Ectodermal cell (in vitro differentiated cells): Measurements from ENCODE around the gene CTSF. TPM values are rescaled to one million over a fixed set of nuclear protein-coding genes. Genes with fewer than 3 reads are reported as not detected.
"Not testable (repeated sequence)": the region's sequence is repeated elsewhere in the genome, so short reads cannot be mapped to it uniquely, and the experiment has no call there.

ENCODE experiments used
- H3K27ac ChIP-seq: 2 replicates; pipeline ENCODE4 v1.7.0; 2013; ENCODE audit warnings: mild to moderate bottlenecking, low read depth, low read length; ENCODE audit not compliant: insufficient read depth, poor library complexity, severe bottlenecking
- H3K27me3 ChIP-seq: 2 replicates; pipeline ENCODE4 v1.7.0; 2013; ENCODE audit warnings: mild to moderate bottlenecking, low read length; ENCODE audit not compliant: insufficient read depth, control insufficient read depth, poor library complexity, severe bottlenecking
- H3K36me3 ChIP-seq: one replicate; pipeline ENCODE4 v1.7.0; 2013; ENCODE audit warnings: low read length; ENCODE audit not compliant: control insufficient read depth, insufficient read depth
- H3K4me1 ChIP-seq: one replicate; pipeline ENCODE4 v1.7.0; 2013; ENCODE audit warnings: low read length; ENCODE audit not compliant: control insufficient read depth, insufficient read depth
- H3K4me3 ChIP-seq: 2 replicates; pipeline ENCODE4 v1.7.0; 2013; ENCODE audit warnings: low read depth, low read length, control low read depth; ENCODE audit not compliant: insufficient read depth
- H3K9me3 ChIP-seq: 2 replicates; pipeline ENCODE4 v1.7.0; 2013; ENCODE audit warnings: mild to moderate bottlenecking, low read length, moderate library complexity; ENCODE audit not compliant: control insufficient read depth
- whole genome bisulfite sequencing, 2 experiments: methylation state at CpG; one replicate each; pipeline ENCODE4 v1.1.7; 2013; ENCODE audit warnings: missing lambda C conversion rate in 2 of 2; 5-methylcytosine and 5-hydroxymethylcytosine counted together
- polyA plus RNA-seq, 4 experiments: library from polyadenylated mRNA; stranded (reverse); fragments of 50-300 nt; gene quantifications; one replicate each; pipeline ENCODE4 v1.2.3, GENCODE V29; 2013

The CTSF gene
- polyA plus RNA-seq (2013, experiment 1 of 4), result 17.2 TPM
- 16.9 TPM for polyA plus RNA-seq (2013, experiment 2 of 4)
- polyA plus RNA-seq (2013, experiment 3 of 4), result 13.9 TPM
- 15.9 TPM for polyA plus RNA-seq (2013, experiment 4 of 4)

DNA sequence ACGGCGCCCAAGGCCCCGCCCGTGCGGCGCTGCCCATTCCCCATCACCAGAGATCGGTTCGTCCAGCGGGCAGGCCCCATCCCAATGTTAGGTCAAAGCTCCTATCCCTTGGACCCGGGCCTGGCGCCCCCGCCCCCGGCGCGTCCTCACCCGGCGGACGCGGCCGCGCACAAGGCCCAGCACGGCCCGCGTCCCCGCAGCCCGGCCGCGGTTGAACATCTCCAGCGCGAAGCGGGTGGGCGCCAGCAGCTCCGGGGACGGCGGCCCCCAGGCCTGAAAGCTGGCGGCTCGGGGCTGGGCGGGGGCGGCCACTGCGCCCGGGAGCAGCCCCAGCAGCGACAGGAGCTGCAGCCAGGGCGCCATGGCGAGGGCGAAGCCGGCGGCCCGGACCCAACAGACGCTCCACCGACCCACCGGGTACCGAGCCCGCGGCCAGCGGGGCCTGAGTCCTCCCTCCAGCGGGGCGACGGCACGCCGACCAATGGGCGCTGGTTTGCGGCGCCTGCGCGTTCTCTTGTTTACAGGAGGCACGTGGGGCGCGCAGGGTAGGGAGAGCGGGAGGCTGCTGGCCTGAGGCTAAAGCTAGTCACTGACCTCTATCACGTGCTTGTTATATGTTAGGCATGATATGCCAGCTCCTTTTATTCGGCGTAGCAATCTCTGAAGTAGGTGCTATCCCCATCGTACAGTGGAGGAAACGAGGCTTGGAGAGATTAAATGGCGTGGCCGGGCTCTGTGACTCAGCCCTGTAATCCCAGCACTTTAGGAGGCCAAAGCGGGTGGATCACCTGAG is at the start of gene CTSF:
Gene CTSF (minus strand): TSS at position 483 of the 793 bp plus-strand sequence. CDS start 120 bp downstream, at position 363.
- H3K27ac ChIP-seq, result no peak within 1 kb of the TSS
- no peaks in the 10 kb centered on the region for H3K9me3 ChIP-seq
- 69 to 75% methylated on average over 77 of the region's 77 CpGs for WGBS, 2 experiments
- no peaks in the 10 kb centered on the region for H3K36me3 ChIP-seq
- H3K4me1 ChIP-seq, result no peaks in the 10 kb centered on the region
- peaks cover 6% of the 10 kb centered on the region for H3K27me3 ChIP-seq
- H3K4me3 ChIP-seq, result peak within 1 kb of the TSS; percentile 25

DNA sequence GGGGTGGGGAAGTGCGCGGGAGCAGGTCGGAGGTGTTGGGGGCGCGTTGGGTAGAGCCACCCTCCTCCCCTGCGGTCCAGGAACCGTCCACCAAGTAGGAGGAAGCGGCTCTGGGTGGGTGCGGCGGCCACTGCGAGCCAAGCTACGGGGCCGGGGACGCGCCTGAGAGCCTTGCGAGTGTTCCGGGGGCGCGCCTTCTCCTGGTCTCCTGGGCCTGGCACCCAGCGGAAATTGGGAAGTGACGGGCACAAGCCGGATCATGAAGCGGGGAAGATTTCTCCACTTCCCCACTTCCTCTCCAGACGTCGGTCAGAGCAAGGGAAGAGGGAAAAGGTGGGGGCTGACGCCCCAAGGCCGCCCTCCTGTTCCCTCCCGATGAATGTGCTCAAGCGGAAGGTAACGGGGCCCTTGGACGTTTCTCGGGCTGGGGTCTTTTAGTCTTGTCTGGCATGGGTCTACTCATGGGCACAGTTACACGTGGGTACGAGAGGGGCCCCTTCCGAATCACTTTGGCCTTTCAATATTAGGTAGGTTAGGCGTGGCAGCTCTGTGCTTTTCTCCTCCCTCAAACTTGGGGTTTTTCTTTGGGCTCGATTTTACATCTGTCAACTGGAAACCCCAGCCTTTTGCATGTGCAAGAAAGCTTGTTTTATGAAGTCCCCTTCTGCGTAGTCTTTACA is 48.9 kb upstream of the CTSF start:
- Histone ChIP-seq H3K36me3 (peaks cover 13% of the 10 kb centered on the region), H3K27ac (peak overlapping the region; percentile 88), H3K9me3 (no peaks in the 10 kb centered on the region), H3K27me3 (no peaks in the 10 kb centered on the region), H3K4me1 (peaks cover 19% of the 10 kb centered on the region), H3K4me3 (peak overlapping the region; percentile 77)
- 1 to 2% methylated on average over 38 of the region's 38 CpGs for WGBS, 2 experiments

- WGBS, 2 experiments, result 0% methylated on average over 90 of the region's 90 CpGs
- Histone ChIP-seq H3K4me1 (peaks cover 19% of the 10 kb centered on the region), H3K9me3 (no peaks in the 10 kb centered on the region), H3K27me3 (no peaks in the 10 kb centered on the region), H3K36me3 (peaks cover 13% of the 10 kb centered on the region), H3K27ac (peak within 1 kb of the TSS; percentile 92), H3K4me3 (peak within 1 kb of the TSS; percentile 77)
Observed at GRCh38 chr11:66616379-66617154, 48.2 kb upstream of the CTSF start, which contains the start of gene RBM14. Gene RBM14 (plus strand): TSS chr11:66616630. CDS start chr11:66616721, 91 bp downstream.

DNA sequence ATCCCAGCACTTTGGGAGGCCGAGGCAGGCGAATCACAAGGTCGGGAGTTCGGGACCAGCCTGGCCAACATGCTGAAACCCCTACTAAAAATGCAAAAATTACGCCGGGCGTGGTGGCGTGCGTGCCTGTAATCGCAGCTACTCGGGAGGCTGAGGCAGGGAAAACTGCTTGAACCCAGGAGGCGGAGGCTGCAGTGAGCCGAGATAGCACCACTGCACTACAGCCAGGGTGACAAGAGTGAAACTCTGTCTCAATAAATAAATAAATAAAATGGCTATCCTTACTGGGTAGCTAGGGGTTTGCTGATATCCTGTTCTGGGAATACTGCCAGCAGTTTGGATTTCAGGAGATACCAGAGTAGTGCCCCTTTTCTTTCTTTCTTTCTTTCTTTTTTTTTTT is 45.7 kb upstream of the CTSF start:
- Histone ChIP-seq H3K4me1 (peaks cover 10% of the 10 kb centered on the region), H3K27me3 (no peaks in the 10 kb centered on the region), H3K27ac (no peak overlapping the region), H3K9me3 (no peaks in the 10 kb centered on the region), H3K4me3 (no peak overlapping the region), H3K36me3 (peaks cover 10% of the 10 kb centered on the region)
- WGBS, 2 experiments, result 91 to 94% methylated on average over 13 of the region's 13 CpGs

DNA sequence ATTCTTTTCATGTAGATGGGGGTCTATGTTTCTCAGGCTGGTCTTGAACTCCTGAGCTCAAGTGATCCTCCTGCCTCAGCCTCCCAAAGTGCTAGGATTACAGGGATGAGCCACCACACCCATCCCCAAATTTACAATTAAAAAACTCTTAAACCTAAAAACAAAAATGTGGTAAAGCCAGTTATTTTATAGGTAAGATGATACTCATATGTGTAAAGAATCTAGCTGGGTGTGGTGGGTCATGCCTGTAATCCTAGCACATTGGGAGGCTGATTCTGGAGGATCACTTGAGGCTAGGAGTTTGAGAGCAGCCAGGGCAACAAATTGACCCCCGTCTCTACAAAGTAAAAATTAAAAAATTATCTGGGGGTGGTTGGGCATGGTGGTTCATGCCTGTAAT is 44.1 kb upstream of the CTSF start:
- Histone ChIP-seq H3K9me3 (no peaks in the 10 kb centered on the region), H3K4me1 (no peaks in the 10 kb centered on the region), H3K36me3 (no peaks in the 10 kb centered on the region), H3K27ac (no peak overlapping the region), H3K4me3 (no peak overlapping the region), H3K27me3 (no peaks in the 10 kb centered on the region)
- 75 to 89% methylated on average over 1 of the region's 1 CpG for WGBS, 2 experiments

- no peaks in the 10 kb centered on the region for H3K9me3 ChIP-seq
- H3K4me3 ChIP-seq, result no peak overlapping the region
- H3K27me3 ChIP-seq, result no peaks in the 10 kb centered on the region
- peaks cover 7% of the 10 kb centered on the region for H3K36me3 ChIP-seq
- no peak overlapping the region for H3K27ac ChIP-seq
- 85 to 87% methylated on average over 4 of the region's 4 CpGs for WGBS, 2 experiments
- no peaks in the 10 kb centered on the region for H3K4me1 ChIP-seq
Observed at GRCh38 chr11:66609721-66610617, 41.6 kb upstream of the CTSF start.

GRCh38 chr11:66607126-66607834 is 38.9 kb upstream of the CTSF start:
- peaks cover 12% of the 10 kb centered on the region for H3K36me3 ChIP-seq
- no peak overlapping the region for H3K4me3 ChIP-seq
- H3K9me3 ChIP-seq, result no peaks in the 10 kb centered on the region
- H3K27me3 ChIP-seq, result no peaks in the 10 kb centered on the region
- no peaks in the 10 kb centered on the region for H3K4me1 ChIP-seq
- 88 to 93% methylated on average over 8 of the region's 8 CpGs for WGBS, 2 experiments
- H3K27ac ChIP-seq, result no peak overlapping the region

GRCh38 chr11:66606608-66607007 is 38.2 kb upstream of the CTSF start:
- H3K4me3 ChIP-seq, H3K27me3 ChIP-seq, H3K27ac ChIP-seq, H3K4me1 ChIP-seq, H3K9me3 ChIP-seq: not testable (repeated sequence)
- H3K36me3 ChIP-seq, result peaks cover 12% of the 10 kb centered on the region
- WGBS, 2 experiments, result 84 to 96% methylated on average over 3 of the region's 3 CpGs

DNA sequence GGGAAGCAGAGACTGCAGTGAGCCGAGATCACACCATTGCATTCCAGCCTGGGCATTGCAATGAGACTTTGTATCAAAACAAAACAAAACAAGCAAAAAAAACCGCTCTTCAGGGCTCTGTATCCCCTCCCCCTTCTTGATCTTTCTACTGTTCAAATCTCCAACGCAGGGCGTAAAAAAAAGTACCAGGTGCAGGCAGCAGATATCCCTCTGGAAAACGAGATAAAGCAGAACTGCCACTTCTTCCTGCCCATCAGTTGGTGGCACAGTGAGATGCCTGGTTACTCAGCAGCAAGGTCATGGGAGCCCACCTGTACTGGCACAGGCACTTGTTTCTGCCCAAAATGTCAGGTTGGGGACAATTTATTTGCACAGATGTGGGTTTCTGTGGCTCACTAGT is 35.7 kb upstream of the CTSF start:
- no peaks in the 10 kb centered on the region for H3K27me3 ChIP-seq
- H3K36me3 ChIP-seq, result peaks cover 18% of the 10 kb centered on the region

More for the DNA sequence above, 35.7 kb upstream of the CTSF start:
- Histone ChIP-seq H3K27ac (no peak overlapping the region), H3K4me1 (no peaks in the 10 kb centered on the region), H3K9me3 (no peaks in the 10 kb centered on the region), H3K4me3 (no peak overlapping the region)
- 93 to 95% methylated on average over 5 of the region's 5 CpGs for WGBS, 2 experiments
